Inflammatory macrophage (primary cell): Measurements from ENCODE around the gene TMEM272.

Source experiments
- DNase-seq, 2 donors: peaks; one replicate each; pipeline ENCODE4 v3.0.0-alpha.2; 2020 to 2022
- total RNA-seq, 18 experiments: gene quantifications; one replicate each; lab custom pipeline; 2026; ENCODE audit warnings: mixed read lengths in 6 of 18, inconsistent platforms in 2 of 18; lab: John Stamatoyannopoulos, UW

The TMEM272 gene, protein sequence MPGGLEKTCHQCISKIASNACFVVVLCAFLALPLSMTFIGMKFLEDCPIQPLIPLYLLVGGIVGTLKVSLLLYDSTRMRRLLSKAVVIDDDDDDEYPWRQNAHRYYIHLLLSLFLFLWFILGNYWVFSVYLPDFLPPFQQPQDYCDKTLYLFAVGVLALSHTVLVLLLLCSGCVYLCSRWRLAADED
- 0 to 0.22 (median 0) reads per million in 18 experiments for total RNA-seq

DNA sequence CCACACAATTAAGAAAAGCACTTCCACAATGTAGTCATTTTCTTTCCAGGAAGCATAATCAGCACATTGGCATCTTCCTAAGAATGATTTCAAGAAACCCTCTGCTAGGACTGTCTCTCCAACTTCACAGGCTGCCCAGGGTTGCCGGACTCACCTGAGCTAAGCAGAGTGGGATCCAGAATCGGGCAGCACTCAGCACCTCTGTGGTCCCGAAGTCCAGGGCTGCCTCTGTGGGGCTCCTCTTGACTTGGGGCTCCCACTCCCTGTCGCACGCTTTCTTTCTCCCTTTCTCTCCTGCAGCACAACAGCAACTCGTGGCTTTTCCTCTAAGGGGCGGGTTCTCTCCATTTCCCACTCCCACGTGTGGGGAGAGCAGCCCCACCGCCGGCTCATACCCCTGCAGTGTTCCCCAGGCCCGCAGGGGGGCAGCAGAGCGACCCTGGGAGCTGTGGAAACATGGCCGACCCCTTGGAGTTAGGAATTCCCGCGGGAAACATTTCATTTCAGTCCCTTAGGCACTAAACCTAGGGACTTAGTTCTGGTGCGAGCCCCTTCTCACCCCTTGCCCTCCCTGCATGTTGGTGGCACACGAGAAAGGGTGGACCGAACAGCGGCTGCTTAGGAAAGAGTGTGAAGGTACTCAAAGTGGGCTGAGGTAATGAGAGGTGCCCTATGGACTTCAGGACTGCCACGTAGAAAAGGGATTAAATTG lies at the start of gene TMEM272:
TMEM272 (minus strand) TSS at position 316 of the 712 bp plus-strand sequence. CDS start 6,647 bp downstream, outside the sequence.
- DNase-seq, result peak; percentile 46 to 49

DNA sequence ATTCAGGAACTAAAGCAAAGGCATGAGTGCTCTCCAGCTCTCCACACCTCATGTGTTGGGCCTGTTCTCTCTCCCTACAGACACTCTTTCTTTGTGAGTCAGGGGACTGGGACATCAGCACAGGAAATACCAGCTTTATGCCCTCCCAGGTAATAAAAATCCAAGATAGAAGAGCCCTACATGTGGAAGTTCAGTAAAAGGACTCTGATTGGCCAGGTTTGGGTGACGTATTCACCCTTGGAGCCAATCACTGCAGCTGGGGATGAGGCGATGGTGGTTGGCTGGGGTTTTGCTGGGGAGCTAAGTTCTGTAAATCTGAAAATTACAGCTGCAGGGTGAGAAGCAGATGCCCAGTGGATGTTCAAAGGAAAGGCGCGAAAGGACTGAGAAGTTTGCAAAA lies 49.3 kb upstream of the TMEM272 start:
- DNase-seq, result no peak

DNA sequence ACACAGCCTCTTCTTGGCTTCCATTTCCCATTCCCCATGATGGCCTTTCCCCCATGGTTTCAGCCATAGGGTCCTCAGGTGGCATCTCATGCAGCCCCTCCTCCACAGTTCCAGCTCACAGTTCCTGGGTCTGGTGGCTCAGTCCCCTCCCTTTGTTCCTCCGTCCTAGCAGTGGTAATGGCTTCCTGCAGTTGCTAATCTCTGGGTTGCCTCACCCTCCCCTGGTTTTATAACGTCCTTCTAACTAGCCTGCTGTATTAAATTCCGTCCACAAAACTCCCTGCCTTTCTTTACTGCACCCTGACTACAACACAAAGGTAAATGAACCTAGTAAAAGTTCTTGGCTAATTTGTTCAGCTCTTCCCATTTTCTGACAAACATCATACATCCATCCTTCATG lies 47.7 kb upstream of the TMEM272 start:
- no peak for DNase-seq

DNA sequence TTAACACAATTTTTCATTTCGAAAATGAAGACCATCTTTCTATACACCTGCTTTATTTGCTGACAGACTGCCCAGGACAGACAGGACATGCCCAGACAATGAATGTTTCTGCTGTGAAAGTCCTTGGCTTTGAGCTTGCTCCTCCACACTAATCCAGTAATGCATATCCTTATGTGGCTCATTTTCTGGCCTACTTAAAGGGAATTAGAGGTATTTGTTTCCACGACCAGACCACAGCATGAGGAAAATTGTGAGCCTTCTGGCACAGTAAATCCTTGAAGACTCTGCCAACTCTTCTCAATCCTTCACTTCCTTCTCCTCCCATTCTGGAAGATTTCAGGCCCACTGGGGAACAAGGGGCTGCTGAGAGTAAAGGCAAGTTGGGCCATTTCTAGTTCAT lies 42.5 kb upstream of the TMEM272 start:
- no peak for DNase-seq

DNA sequence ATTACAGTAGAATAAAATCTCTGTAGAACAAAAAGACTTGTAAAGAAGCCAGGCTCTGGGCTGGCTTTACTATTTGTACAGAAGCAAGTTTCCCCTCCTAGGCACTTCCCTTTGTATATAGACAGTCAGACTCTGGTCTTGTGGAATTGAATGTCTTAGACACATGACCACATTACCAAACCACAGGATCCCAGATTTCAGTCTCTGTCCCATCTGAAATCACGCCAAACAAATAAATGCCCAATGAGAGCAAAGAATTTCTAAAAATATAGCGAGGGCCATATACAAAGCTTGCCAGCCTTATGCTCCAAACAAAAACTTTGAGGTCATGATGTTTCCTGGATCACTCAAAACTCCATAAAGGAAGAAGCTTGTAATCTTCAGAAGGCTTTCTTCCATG lies 40.7 kb upstream of the TMEM272 start:
- DNase-seq, result peak; percentile 10 to 33

DNA sequence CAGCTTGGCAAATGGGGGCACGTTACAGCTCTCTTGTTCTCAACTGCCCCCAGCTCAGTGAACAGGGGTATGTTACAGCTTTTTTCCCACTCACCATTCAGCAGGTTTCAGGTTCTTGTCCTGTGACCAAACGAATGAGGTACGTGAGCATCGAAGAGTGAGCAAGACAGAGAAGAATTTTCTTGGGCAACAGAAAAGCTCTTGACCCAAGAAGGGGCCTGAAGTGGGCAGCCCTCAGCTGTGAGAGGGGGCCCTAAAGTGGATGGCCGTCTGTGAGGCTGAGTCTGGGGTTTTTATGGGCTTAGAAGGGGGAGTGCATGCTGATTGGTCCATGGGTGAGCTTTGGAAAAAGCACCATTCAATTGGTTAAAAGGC lies 38.2 kb upstream of the TMEM272 start:
- DNase-seq, result no peak

DNA sequence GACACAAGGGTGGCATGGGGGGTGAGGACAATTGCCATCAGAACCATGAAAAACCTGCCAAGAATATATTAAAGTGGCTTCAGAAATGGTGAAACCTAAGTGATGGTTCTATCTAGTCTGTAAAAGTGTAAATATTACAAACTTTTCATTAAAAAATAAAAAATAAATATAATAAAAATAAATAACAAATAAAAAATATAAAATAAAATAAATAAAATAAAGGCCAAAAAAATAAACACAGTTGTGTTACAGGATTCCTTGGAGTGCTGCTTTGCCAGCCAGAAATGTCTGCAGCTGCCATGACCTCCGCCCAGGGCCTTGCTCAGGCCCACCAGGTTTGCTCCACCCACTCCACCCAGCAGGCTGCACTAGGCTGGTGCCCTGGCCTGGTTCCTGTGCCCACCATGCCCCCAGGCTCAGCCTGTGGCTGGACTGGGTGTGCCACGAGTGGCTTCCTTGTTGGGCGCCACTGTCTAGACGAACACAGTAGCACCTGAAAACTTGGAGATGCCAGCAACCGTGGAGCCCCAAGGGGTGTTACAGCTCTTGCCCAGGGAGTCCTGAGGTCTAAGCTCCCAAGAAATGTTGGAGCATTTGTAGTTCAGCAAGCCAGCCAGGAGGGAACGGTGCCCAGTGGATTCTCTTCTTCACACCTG lies 37.7 kb upstream of the TMEM272 start:
- no peak for DNase-seq

DNA sequence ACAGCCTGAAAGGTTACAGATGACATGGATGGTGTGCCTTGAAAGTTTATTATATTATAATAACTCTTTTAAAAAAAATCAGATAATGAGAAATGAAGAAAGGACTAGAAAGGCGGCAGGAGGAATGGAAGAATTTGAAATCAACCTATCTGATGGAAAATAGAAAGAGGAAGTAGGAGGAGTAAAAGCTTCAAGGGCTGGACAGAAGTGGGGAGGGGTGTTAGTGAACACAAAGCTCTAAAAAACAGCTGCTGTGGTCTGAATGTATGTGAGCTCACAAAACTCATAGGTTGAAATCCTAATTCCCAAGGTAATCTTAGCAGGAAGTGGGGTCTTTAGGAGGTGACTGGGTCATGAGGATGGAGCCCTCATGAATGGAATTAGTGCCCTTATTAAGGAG lies 36.3 kb upstream of the TMEM272 start:
- no peak for DNase-seq

DNA sequence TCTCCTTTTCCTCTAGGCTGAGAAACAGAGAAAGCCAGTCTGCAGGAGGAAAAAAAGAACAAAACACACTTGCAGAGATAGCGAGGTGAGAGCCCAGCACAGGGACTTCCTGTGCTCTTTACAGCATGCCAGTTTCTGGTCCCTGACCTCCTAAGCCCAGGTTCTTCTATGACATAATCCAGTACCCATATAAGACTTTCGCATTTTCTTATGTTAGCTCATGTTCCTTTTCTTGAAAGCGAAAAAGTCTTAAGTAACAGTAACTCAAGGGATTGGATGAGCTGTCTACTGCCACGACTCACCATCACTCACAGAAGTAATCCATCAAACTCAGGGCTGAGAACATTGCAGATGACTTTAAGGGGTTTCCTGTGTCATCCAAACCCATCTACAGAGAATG lies 34.2 kb upstream of the TMEM272 start:
- no peak for DNase-seq

DNA sequence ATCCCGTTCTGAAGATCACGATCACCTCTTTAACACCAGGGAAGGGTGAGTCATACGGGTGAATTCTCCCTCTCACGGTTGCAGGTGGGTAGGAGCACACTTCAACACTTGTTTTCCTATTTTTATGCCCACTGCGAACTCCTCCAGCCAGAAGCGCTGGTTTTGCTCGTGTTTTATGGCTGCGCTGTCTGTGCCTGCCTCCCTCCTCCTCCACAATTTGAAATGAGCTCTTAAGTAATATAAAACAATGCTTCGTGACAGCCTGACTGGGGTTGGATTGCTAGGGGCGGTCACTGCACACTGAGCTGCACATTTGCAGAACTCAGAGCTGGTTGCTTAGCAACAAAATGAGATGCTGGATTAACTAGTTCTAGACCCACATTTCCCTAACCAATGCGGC lies 29.7 kb upstream of the TMEM272 start:
- DNase-seq, result no peak

DNA sequence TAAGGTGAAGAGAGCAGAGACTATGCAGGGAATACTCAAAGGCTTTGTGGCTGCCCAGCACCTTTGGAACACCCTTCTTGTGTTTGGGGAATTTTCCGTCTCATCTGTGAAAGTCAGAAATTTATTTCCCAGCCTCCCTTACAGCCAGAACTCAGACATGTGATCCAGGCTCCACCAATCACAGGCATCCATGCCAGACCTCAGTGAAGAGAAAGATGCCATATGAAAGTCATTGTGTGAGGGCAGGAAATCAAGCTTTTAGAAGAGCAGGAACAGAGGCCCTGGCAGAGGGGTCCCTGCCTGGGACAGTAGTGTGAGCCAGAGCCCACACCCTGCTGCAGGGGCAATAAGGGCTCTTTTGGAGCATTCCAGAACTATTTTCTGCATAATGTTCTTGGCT lies 28.9 kb upstream of the TMEM272 start:
- DNase-seq, result no peak

DNA sequence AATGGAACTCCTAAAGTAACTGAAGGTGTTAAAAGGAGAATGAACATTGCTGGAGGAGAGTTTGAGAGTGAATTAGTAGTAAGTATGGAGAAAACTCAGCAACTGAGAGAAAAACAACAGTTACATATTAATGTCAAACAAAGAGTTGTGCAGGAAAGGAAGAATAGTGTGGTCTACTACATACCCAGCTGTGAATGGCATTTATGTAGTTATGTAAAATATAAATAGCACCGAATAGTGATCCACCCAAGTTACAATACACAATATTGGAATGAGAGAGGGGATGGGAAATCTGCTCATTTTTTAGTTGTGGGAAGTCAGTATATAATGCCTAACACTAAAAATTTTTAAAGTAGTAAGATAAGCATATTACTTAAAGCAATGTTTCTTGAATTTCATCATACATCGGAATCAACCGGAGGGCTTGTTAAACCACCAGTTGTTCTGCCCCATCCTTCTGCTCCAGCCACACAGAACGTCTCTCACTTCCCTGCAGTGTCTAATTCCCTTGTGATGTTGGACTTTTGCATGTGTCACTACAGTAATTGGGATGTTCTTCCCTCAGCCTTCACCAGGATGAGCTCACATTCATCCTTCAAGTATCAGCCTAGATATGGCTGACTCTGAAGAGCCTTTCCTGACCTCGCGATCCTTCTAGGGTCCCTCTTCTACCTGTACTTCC lies 28.3 kb upstream of the TMEM272 start:
- no peak for DNase-seq

DNA sequence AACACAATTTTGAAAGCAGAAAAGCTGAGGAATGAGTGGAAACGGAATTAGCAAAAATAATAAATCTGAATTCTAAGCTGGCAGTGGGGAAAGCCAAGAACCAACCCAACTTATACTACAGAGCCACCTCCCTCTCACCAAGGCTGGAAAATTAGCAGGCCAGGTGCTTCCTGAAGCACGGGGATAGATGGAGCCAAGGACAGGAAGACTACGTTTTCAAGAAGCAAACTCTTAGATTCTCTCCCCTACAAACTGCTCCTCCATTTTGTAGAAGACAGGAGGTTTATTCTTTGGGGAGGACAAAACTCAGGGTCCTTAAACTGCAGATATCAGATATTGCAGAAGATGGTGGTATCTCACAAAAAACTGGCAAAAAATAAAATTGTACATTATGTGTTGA lies 25.6 kb upstream of the TMEM272 start:
- no peak for DNase-seq

DNA sequence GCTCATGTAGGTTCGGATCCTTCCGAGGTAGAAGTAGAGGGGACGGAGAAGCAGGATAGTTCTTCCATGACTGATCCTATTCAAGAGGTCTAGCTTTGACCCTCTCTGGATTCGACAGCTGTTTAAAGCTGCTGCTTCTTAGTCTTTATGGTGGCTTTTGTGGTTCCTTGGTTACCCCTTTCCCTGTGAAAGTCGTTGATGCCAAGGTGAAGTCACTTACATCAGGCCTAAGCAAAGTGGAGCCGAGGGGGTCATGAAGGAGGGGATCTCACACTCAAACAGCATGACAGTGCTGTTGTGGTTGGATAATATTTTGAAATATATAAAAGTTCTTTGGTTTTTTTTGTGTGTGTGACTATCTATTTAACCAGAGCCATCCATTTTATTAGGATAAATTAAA lies 24.9 kb upstream of the TMEM272 start:
- no peak for DNase-seq

DNA sequence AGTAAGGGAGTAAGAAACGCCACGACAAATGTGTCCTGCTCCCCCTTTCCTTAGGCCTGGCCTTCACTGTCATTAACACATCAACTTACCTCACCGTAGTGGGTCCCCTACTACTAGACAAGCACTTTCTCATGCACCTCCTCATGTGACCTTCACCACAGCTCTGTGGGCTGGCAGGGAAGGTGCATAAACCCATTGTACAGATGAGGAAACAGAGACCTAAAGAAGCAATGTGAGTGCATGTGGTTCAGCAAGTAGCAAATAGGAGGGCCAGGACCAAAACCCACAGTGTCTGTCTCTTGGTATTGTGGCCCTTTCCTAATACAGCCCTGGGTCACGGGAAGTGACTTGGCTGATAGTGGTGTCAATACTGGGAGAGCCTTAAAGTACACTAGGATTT lies 22.1 kb upstream of the TMEM272 start:
- no peak for DNase-seq

DNA sequence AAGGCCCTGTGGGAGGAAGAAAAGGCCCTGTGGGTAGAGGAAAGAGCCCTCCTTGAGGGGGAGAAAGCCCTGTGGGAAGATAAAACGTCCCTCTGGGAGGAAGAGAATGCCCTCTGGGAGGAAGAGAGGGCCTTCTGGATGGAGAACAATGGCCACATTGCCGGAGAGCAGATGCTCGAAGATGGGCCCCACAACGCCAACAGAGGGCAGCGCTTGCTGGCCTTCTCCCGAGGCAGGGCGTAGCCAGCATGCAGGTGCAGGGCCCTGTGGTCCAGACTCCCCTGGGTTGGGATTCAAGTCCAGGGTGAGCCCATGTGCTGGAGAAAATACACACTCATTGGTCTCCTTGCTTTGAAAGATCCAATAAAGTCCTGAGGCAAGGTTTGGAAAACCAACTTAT lies 20.9 kb upstream of the TMEM272 start:
- DNase-seq, result no peak

DNA sequence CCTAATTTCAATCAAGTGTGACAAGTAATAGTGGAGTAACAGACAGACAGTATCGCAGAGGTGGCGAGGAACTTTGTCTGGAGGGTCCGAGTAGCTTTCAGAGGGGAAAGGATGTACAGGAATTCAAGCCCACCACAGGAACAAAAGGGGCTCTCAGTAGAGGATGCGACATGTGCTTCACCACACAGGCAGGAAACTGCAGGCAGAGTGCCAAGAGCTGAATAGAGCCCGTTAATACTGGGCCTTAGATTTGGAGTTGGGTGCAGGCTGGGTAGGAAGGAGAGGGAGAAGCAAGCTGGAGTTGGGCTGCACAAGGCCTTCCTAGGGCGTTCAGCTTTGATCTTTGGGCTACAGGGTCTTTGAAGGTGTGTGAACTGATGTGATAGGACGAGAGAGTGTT lies 18.0 kb upstream of the TMEM272 start:
- no peak for DNase-seq

DNA sequence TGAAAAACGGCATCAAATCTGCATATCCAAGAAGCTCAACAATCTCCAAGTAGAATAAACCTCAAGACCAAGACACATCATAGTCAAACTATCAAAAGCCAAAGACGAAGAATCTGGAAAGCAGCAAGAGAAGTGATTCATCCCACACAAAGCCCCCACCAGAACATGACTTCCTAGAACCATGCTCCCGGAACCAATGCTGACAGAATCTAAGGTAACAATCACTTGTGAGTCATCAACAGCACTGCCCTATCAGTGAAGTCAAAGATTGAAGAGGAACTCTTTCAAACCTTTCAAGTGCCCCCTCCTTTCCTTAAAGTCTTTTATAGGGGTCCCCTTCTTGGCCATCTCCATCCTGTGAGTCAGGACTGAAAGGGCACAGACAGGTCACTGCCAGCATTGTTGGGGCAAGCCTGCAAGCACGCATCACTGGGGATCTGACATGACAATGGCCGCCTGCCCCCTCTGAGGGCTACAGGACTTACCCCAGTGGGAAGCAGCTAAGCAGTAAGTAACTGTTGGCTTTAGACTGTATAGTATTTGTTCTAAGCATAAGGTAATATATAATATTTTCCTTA lies 16.8 kb upstream of the TMEM272 start, which contains the start of gene CCDC70:
CCDC70 (plus strand) TSS at position 247 of the 578 bp plus-strand sequence. CDS start 3,443 bp downstream, outside the sequence.
- DNase-seq, result no peak

DNA sequence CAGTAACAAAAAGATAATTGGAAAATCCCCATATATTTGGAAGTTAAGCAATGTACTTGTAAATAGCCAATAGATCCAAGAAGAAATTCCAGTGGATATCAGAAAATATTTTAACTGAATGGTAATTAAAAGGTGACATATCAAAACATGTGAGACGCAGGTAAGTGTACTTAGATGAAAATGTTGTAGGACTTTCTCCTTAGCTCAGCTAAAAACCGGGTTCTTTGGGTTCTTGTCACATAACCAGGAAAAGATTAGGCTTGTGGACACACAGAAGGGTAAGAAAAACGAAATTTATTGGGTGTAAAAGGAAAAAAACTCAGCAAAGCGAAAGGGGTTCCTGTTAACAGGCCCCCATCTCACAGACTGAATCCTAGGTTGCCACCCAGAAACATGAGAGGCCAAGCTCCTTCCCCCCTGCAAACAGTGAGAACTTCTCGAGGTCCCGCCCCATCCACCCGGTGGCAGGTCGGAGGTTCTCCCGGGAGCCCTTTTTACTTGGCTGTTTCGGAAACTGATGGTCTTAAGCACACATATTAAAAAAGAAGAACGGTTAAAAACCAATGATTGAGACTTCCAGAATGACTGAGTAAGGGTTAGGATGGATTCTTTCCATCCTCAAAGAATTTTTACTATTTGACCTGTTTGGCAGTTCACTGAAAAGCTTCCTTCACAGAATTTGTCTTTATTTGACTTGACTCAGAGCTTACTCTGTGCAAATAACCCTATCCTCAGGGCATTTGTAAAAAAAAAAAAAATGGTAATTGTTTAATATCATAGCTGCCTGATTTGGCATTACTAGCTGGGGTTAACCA lies 13.7 kb upstream of the TMEM272 start:
- no peak for DNase-seq

DNA sequence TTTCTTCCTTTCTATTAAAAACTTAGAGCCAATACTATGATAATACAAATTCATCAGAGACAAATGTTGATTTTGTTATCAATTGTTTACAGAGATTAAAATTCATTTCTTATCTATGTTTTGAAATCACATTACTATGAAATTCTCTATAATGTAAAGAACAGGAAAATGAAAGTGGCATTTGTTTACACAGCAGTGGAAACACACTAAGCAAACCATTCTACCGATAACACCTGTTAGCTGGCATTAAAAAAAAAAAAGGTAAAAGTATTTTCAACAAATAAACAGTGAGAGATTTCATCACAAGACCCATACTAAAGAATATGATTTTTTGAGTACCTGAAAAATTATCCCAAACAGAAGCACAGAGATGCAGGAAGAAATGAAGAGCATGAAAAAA lies 12.0 kb upstream of the TMEM272 start:
- no peak for DNase-seq

DNA sequence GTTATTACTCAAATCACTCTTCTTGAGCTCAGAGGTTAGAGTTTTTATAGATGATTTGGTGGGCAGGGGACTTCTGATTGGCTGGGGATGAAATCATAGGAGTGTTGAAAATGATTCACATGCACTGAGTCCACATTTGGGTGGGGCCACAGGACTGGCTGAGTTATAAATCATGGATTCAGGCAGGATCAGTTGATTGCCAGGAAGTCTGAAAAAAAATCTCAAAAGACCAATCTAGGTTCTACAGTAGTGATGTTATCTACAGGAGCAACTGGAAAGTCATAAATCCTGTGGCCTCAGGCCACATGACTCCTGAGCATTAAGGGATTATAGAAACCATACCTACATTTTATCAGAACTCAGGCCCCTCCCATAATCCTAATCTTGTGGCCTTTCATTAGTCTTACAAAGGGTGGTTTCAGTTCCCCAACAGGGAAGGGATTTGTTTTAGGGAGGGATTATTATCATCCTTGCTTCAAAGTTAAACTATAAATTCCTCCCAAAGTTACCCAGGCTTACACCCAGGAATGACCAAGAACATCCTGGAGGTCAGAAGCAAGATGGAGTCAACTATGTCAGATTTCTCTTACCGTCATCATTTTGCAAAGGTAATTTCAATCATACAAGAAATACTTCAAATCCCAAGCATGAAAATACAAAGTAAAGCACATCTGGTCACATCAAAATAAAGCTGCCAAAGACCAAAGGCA lies 11.2 kb upstream of the TMEM272 start:
- DNase-seq, result no peak
